ENCODE results near the gene LIMS3.
"Not testable (repeated sequence)": the region's sequence is repeated elsewhere in the genome, so short reads cannot be mapped to it uniquely, and the experiment has no call there.

LIMS3 gene, protein sequence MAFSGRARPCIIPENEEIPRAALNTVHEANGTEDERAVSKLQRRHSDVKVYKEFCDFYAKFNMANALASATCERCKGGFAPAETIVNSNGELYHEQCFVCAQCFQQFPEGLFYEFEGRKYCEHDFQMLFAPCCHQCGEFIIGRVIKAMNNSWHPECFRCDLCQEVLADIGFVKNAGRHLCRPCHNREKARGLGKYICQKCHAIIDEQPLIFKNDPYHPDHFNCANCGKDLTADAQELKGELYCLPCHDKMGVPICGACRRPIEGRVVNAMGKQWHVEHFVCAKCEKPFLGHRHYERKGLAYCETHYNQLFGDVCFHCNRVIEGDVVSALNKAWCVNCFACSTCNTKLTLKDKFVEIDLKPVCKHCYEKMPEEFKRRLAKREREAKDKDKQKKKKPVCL

DNA sequence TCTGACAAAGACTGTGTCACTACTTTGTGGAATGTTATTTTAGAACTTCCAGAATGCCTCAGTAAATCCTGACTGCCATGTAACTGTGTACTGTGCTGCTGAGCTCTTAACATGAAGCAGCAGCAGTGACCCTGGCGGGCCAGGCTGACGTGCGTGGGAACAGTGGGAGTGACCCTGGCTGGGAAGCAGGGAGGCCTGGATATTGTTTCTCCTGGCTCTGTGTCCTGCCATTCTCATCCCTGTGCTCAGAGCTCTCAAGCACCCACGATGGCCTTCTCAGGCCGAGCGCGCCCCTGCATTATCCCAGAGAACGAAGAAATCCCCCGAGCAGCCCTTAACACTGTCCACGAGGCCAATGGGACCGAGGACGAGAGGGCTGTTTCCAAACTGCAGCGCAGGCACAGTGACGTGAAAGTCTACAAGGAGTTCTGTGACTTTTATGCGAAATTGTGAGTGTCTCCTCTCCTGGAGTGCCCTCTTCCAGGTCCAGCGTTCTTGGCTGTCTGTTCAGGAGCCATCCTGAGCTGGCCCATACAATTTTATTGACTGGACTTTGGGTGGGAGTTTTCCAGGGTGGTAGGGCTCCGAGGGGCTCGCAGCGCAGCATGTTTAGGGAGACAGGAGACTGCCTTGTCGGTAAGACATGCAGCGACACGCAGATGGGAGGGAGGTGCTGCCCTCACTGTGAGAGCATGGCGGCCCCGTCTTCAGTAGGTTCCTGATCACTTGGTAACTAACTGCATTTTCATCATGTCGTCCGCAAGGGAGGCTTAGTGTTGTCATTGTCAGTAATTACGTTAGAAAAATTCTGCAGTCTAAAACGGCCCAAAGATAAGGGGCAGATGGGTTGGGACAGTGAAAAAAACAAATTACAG lies at the start of gene LIMS3:
Gene LIMS3, plus strand, starts transcription at position 227 of the 875 bp plus-strand sequence. Its CDS starts 41 bp downstream, at position 268.
- DNase-seq = not testable (repeated sequence)

GRCh38 chr2:109871129-109871751 lies 27.2 kb upstream of the LIMS3 start:
- DNase-seq = not testable (repeated sequence)

DNA sequence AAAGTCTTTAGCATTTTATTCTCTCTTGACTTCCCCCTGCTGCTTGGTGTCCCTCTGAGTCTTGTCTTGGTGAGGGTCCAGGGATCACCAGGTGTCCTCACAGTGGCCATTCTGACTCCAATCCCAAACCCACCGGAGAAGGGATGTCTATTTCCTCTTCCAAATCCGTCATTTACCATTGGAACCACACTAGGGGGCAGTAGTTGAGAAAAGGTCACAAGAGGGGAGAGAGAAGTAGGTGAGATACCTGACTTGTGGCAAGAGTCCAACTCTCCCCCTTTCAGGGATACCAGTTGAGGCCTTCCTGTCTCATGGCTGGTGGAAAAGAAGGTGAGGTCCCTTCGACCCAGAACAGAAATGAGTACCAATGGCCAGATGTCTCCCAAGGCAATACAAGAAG lies 21.9 kb upstream of the LIMS3 start:
- DNase-seq = not testable (repeated sequence)

GRCh38 chr2:109882112-109882511 lies 16.4 kb upstream of the LIMS3 start:
- DNase-seq = not testable (repeated sequence)

DNA sequence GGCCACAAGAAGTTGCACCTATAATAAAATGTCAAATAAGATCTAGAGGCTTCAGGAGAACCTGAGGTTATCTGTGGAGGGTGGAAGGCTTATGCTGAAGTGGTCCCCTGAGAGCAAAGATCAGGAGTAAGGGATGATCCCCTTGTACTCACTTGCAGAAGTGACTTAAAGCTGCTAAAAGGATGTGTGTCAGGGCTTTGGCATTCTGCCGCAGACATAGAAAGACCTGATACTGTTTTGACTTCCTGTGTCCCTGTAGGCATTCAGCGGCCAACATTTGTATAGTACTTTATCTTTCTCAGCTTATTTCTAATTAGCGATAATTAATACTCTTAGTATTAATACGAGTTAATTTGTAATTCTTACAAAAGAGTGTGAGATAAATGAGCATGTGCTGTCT lies 10.1 kb upstream of the LIMS3 start:
- not testable (repeated sequence) for DNase-seq

- DNase-seq = not testable (repeated sequence)
Observed at GRCh38 chr2:109889909-109890308, 8.6 kb upstream of the LIMS3 start.

- not testable (repeated sequence) for DNase-seq
Observed at GRCh38 chr2:109891024-109891423, 7.5 kb upstream of the LIMS3 start.

GRCh38 chr2:109893736-109894135 lies 4.8 kb upstream of the LIMS3 start:
- DNase-seq = not testable (repeated sequence)

DNA sequence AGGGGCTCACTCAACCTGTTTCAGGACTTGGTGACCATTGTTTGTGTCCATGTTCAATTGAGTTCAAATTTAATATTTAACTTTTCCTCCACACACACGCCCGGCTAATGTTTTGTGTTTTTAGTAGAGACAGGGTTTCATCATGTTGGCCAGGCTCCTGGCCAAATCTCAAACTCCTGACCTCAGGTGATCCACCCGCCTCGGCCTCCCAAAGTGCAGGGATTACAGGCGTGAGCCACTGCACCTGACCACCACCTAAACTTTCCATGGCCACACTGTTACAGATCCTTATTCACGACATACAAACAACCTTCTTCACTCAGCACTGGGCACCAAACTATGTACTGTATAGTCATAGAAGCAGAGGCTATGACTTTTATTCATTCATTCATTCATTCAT lies 4.3 kb upstream of the LIMS3 start:
- DNase-seq = not testable (repeated sequence)

GRCh38 chr2:109895090-109895869 lies 3.2 kb upstream of the LIMS3 start:
- not testable (repeated sequence) for DNase-seq

DNA sequence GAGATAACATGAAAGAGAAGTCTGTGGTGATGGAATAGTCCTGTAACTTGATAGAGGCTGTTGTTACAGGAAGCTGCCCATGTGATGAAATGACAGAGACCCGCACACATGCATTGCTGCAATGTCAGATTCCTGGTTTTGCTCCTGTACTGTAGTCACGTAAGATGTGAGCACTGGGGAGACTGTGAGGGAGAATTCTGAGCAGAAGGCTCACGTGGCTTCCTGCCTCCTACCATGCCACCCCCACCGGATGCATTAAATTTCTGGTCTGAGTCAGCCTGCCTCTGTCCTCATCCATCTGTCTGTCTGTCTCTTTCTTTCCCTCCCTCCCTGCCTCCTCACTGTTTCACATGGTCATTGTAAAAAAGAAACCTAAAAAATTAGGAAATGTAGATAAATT lies 2.3 kb upstream of the LIMS3 start:
- DNase-seq = not testable (repeated sequence)

GRCh38 chr2:109897769-109898461 lies 573 bp upstream of the LIMS3 start:
- DNase-seq = not testable (repeated sequence)

- DNase-seq = not testable (repeated sequence)
Observed at GRCh38 chr2:109905796-109906195, 7.3 kb downstream of the LIMS3 start.

DNA sequence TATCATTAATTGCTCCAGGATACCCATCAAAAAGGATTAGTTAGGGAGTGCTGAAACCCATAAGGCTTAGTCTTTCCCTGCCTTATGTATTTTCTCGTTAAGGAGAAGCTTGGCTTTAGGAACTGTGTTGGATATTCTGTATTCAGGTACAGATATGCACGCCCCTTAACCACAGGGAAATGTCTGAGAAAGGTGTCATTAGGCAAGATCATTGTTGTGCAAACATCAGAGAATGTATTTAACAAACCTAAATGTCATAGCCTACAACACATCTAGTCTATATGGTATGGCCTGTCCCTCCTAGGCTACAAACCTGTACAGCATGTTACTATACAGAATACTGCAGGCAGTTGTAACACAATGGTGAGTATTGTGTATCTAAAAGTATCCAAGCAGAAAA lies 10.1 kb downstream of the LIMS3 start:
- not testable (repeated sequence) for DNase-seq

DNA sequence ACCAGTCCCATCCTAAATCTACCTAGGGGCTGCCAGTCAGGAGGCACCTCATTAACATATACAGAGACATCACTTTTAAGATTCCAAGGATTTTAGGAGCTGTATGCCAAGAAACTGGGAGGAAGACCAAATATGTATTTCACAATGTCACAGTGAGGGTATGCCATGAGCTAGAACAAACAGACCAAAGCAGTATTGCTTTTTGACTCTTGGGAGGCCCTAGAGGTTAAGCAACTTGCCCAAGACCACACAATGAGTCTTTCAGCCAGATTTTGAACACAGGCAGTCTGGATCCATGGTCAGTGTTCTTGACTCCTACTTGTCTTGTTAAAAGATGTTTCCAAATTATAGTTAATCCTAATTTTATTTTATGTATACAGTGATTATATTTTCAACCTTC lies 12.3 kb downstream of the LIMS3 start:
- DNase-seq = not testable (repeated sequence)

DNA sequence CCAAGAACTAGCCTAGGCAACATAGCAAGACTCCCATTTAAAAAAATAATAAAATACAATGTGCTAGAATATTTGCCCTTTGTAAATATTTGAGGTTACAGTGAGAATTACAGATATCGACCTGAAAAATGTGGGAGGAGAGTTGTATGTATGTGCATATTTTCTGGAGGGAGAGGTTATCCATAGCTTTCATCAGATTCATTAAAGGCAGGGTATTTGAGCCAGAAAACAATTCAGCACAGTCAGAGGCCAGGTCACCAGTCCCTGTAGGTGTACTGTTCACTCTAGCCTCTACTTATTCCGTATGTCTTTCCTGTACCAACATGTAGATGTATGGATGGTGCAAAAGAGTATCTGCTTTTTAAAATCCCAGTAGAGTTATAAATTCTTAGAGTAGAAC lies 15.4 kb downstream of the LIMS3 start:
- not testable (repeated sequence) for DNase-seq

DNA sequence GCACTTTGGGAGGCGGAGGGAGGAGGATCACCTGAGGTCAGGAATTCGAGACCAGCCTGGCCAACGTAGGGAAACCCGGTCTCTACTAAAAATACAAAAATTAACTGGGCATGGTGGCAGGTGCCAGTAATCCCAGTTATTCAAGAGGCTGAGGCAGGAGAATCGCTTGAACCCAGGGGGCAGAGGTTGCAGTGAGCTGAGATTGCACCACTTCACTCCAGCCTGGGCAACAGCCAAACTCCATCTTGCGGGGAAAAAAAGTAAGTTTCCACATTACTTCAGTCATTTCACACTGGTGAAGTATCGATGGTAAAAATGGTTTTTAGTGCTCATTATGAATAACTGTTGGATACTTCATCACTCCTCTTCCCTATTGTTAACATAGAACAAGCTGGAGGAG lies 16.1 kb downstream of the LIMS3 start:
- not testable (repeated sequence) for DNase-seq

- not testable (repeated sequence) for DNase-seq
Observed at GRCh38 chr2:109915830-109916229, 17.3 kb downstream of the LIMS3 start.

GRCh38 chr2:109920162-109920561 lies 21.7 kb downstream of the LIMS3 start:
- not testable (repeated sequence) for DNase-seq

DNA sequence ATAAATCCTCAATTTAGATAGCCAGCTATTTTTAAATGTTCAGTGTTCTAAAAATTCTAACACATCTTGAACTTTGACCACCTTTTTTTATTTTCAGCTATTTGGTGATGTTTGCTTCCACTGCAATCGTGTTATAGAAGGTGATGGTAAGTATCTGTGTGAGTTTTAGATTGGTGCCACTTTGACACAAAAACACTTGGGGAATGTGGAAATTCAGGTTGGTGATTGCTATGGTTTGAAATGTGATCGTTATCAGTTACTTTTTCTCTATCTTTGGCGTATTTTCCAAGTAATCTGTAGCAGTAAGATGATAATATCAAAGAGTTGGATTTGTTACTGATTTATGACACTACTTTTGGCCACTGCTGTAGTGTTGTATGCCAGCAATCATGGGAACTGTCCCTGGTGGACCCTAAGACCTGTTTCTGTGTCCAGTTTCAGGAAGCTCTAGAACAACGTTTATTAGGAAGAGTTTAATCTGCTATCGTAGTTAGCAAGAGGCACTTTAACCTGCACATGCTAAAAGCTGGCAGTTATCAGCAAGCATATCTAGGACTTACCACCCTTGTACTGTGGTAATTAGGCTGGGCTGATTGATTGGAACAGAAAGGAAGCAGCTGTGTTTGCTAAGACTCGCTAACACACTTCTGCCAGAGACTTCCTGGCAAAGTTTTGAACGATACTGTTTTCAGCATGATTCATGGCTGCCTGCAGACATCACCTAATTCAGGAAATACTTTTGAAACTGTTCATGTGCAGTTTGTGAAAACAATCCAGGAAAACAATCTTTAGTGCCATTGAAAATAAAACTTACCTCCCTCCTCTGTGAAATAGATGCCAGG lies 23.3 kb downstream of the LIMS3 start:
- DNase-seq = not testable (repeated sequence)

DNA sequence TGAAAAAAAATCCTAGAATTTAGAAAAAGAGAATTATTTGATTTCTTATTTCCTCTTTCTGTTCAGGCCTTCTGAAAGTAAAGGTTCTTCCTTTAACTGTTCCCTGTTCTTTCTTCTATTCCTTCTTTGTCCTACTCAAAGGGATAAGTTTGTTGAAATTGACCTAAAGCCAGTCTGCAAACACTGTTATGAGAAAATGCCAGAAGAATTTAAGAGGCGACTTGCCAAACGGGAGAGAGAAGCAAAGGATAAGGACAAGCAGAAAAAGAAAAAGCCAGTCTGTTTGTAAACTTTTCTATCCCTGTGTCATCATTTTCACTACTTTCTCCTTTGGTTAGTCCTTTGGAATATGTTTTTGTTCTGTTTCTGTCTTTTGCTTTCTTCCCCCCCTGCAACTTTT lies 26.0 kb downstream of the LIMS3 start:
- DNase-seq = not testable (repeated sequence)

Measured in suppressor macrophage treated with lipopolysaccharide for 1 hour (primary cell).